HepG2 (cell line): ENCODE results near the gene IP6K3. TPM values are rescaled to one million over a fixed set of nuclear protein-coding genes. Genes with fewer than 3 reads are reported as not detected.
A peak's percentile ranks its signal among the peaks of the same experiment; 100 is the strongest.

ENCODE experiments used
- ATAC-seq: fragments of 200-7000 bp; cut with Tn5 transposase; 3 replicates; pipeline ENCODE4 v1.9.1; 2020; ENCODE audit warnings: mild to moderate bottlenecking, moderate library complexity
- BruUV-seq: library from RNA; stranded (reverse); fragments of 400-500 nt; replicated peaks from 2 replicates; lab custom pipeline; 2021; lab: Mats Ljungman, UMichigan
- CTCF ChIA-PET: fragments of 300-600 bp; formaldehyde crosslinking; extraction: SDS; loops from one replicate; lab custom pipeline; 2021; ENCODE audit warnings: low total read pairs, inconsistent platforms, low intra/inter-chr PET ratio; lab: Yijun Ruan, JAX
- POLR2A ChIA-PET: fragments of 350-600 bp; sonication (Branson Sonifier 250); formaldehyde crosslinking; loops from one replicate; lab custom pipeline; 2020; ENCODE audit warnings: antibody characterized with exemption, inconsistent platforms; lab: Yijun Ruan, JAX
- DNase-seq: peaks from one replicate; pipeline ENCODE4 v3.0.0-alpha.2; 2015; ENCODE audit warnings: low spot score
- FAIRE-seq: peaks from 3 replicates; lab custom pipeline; 2011; peaks lifted over from hg19 to GRCh38; lab: Jason Lieb, UNC
- H2AFZ ChIP-seq: one replicate; pipeline ENCODE4 v1.6.1; 2011; ENCODE audit warnings: low read length, inconsistent platforms
- H3K27ac ChIP-seq: fragments of 300-600 bp; 3 replicates; pipeline ENCODE4 v1.8.0; 2011; ENCODE audit warnings: mixed run types, mild to moderate bottlenecking, mixed read lengths, low read length, inconsistent platforms; ENCODE audit not compliant: insufficient read depth; ENCODE audit errors: extremely low read length
- H3K27me3 ChIP-seq, 2 experiments: fragments of 200-600 bp in 1 of 2; 2 replicates in 1 of 2; 3 replicates in 1 of 2; pipeline versions ENCODE4 v1.6.0 to v1.8.0; 2011; ENCODE audit warnings: low read length in 2 of 2, mild to moderate bottlenecking in 2 of 2, moderate library complexity in 2 of 2, inconsistent platforms in 1 of 2; ENCODE audit not compliant: insufficient read depth in 2 of 2, control insufficient read depth in 1 of 2
- H3K36me3 ChIP-seq, 2 experiments: fragments of 200-600 bp in 1 of 2; replicated peaks in 1 of 2; 2 replicates in 1 of 2; 3 replicates in 1 of 2; pipeline versions ENCODE4 v1.5.1 to v1.8.0; 2011; ENCODE audit warnings: low read length in 2 of 2, inconsistent platforms in 1 of 2; ENCODE audit not compliant: insufficient read depth in 2 of 2, control insufficient read depth in 1 of 2
- H3K4me1 ChIP-seq: 2 replicates; pipeline ENCODE4 v1.5.1; 2012; ENCODE audit warnings: low read length, inconsistent platforms; ENCODE audit not compliant: insufficient read depth
- H3K4me2 ChIP-seq: 2 replicates; pipeline ENCODE4 v1.6.0; 2011; ENCODE audit warnings: low read depth, low read length, inconsistent platforms
- H3K4me3 ChIP-seq, 3 experiments: fragments of 200-600 bp in 1 of 3; sonication (generic), shearing (Covaris generic) in 1 of 3; replicated peaks in 1 of 3; 2 replicates each; pipeline ENCODE4 v1.5.1; 2011 to 2016; ENCODE audit warnings: low read length in 3 of 3, inconsistent platforms in 2 of 3, low read depth in 2 of 3, mild to moderate bottlenecking in 2 of 3, control low read depth in 1 of 3, mixed read lengths in 1 of 3; ENCODE audit not compliant: insufficient read depth in 1 of 3
- H3K79me2 ChIP-seq: one replicate; pipeline ENCODE4 v1.6.1; 2011; ENCODE audit warnings: low read length, inconsistent platforms; ENCODE audit not compliant: insufficient read depth
- H3K9ac ChIP-seq: 2 replicates; pipeline ENCODE4 v1.6.0; 2011; ENCODE audit warnings: mild to moderate bottlenecking, low read depth, low read length, inconsistent platforms; ENCODE audit not compliant: insufficient read depth
- H3K9me3 ChIP-seq: 2 replicates; pipeline ENCODE4 v1.5.1; 2012; ENCODE audit warnings: mild to moderate bottlenecking, low read length
- H4K20me1 ChIP-seq: 2 replicates; pipeline ENCODE4 v1.6.0; 2011; ENCODE audit warnings: inconsistent platforms, mild to moderate bottlenecking, low read length, moderate library complexity; ENCODE audit not compliant: insufficient read depth
- ETV5 ChIP-seq: IDR thresholded peaks from 2 replicates; pipeline ENCODE4 v1.6.1; 2018; ENCODE audit warnings: missing biosample characterization, missing genetic modification reagents, inconsistent platforms, borderline replicate concordance
- FLYWCH1 ChIP-seq: sonication (generic); formaldehyde crosslinking; IDR thresholded peaks from 2 replicates; pipeline ENCODE4 v1.8.1; 2023; ENCODE audit warnings: mild to moderate bottlenecking, missing genetic modification reagents
- FOXM1 ChIP-seq: sonication (generic); formaldehyde crosslinking; IDR thresholded peaks from 2 replicates; pipeline ENCODE4 v1.5.0; 2020; ENCODE audit warnings: missing genetic modification reagents
- HMG20A ChIP-seq: IDR thresholded peaks from 2 replicates; pipeline ENCODE4 v1.6.1; 2016; ENCODE audit warnings: borderline replicate concordance
- KLF9 ChIP-seq: IDR thresholded peaks from 2 replicates; pipeline ENCODE4 v1.6.1; 2016; ENCODE audit warnings: low read depth
- SNRNP70 ChIP-seq: fragments of 200-400 bp; formaldehyde crosslinking; IDR thresholded peaks from 2 replicates; pipeline ENCODE4 v1.6.1; 2017; ENCODE audit warnings: mild to moderate bottlenecking, low read depth, low read length, moderate library complexity
- ZNF563 ChIP-seq: sonication (generic); formaldehyde crosslinking; IDR thresholded peaks from 2 replicates; pipeline ENCODE4 v1.8.0; 2022; ENCODE audit warnings: mild to moderate bottlenecking, moderate library complexity, missing genetic modification reagents
- ZNF775 ChIP-seq: sonication (generic); formaldehyde crosslinking; IDR thresholded peaks from 2 replicates; pipeline ENCODE4 v1.4.0; 2020; ENCODE audit warnings: missing genetic modification reagents, mild to moderate bottlenecking, moderate library complexity, borderline replicate concordance
- whole genome bisulfite sequencing: methylation state at CpG from one replicate; pipeline ENCODE4 v1.1.6; 2017; ENCODE audit warnings: low lambda C conversion rate; 5-methylcytosine and 5-hydroxymethylcytosine counted together
- in situ Hi-C: cut with HindIII; loops from 2 replicates; pipeline ENCODE4 v1.10.0; 2017; ENCODE audit warnings: low pct_unique_long_range_greater_than_20kb; ENCODE audit not compliant: extremely low pct_ligation_motif_present
- intact Hi-C: fragments of 100-400 bp; cut with micrococcal nuclease; formaldehyde crosslinking; loops from one replicate; pipeline ENCODE4 v1.10.0; 2022; ENCODE audit not compliant: unreplicated experiment
- polyA plus RNA-seq, 8 experiments: library from polyadenylated mRNA; depleted of rRNA in 3 of 8; stranded (reverse) in 7 of 8; unstranded in 1 of 8; fragments of >200 nt; fragmentation: Illumina TruSeq in 4 of 8; extraction: Trizol in 4 of 8; gene quantifications; 2 replicates each; pipeline versions ENCODE4 v1.2.1 to v1.2.3, GENCODE V29; 2011 to 2016; ENCODE audit warnings: low read depth in 4 of 8, missing spikeins in 1 of 8, mixed read lengths in 1 of 8; ENCODE audit not compliant: insufficient read depth in 1 of 8
- total RNA-seq, 5 experiments: library from RNA; depleted of rRNA; stranded (reverse); fragments of >200 nt; fragmentation: Illumina TruSeq; extraction: Trizol; gene quantifications; 2 replicates each; pipeline ENCODE4 v1.2.3, GENCODE V29; 2016; ENCODE audit warnings: low read depth in 1 of 5

Gene IP6K3
- total and polyA plus RNA-seq, 2 of the 13 experiments (the other 11 are each of a cell fraction or from before 2014, with no cell fraction given) = 0.11 to 0.18 TPM

DNA sequence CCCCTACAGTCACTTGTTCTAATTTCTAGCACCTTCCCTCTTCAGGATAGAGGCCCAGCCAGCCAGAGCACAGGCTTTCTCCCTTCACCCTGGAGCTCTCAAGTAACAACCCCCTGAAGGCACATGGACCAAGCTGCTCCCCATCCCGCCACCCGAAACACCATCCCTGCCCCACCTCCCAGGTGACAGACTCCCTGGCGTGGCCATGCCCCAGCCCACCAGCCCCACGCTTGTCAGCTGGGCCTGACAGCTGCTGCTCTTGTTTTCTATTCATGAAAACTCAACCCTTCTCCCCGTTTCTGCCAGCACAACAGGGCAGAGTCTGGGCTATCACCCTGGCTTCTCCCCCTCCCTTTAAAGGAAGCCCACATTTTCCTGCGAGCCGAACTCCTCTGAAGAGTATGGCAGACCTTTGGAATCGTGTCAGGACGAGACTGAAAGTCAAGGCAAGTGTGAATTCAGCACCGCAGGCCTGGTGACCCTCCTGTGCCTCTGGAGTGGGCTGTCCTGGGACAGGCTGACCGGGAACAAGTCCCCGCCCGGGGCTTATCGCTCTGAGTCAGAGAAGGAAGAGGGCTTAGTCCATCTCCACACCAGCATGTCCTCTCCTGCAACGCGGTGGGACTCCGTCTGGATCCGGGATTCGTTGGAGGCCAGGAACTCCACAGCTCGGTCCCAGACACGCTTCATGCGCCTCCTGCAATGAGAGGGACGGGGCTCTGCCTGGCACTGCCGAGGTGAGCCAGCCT, 25.6 kb upstream of the IP6K3 start:
- ChIA-PET CTCF (interaction anchor here (0.8 to 1.6 kb wide), 3 partner anchors 187 to 255 kb away, joined by 3 to 5 read pairs (median 3); no protein-coding TSS in a partner anchor), POLR2A (interaction anchor here (1.0 to 1.9 kb wide), 5 partner anchors 9 to 216 kb away, joined by 3 to 6 read pairs (median 4); partner anchors contain the start of gene UQCC2)
- ATAC-seq (no peak), FAIRE-seq (no peak), DNase-seq (no peak)
- no peak overlapping the region for H3K4me3 ChIP-seq
- H3K4me2 ChIP-seq = no peak overlapping the region
- peaks cover 0 to 9% of the 10 kb centered on the region in 2 experiments; a peak in 2 of 5 replicates for H3K27me3 ChIP-seq
- no peaks in the 10 kb centered on the region for H3K79me2 ChIP-seq
- in situ Hi-C loops = no loop called here
- H3K9me3 ChIP-seq = no peaks in the 10 kb centered on the region
- H2AFZ ChIP-seq = no peak overlapping the region
- no TSS peak for BruUV-seq
- H3K4me1 ChIP-seq = peaks cover 5% of the 10 kb centered on the region
- WGBS = 95% methylated on average over 22 of the region's 24 CpGs
- no peak overlapping the region for H3K9ac ChIP-seq
- H3K27ac ChIP-seq = no peak overlapping the region
- TF ChIP-seq ZNF563 (CRISPR knock-in tag) = no peak
- TF ChIP-seq HMG20A (CRISPR knock-in tag) = no peak
- no peak for TF ChIP-seq ETV5 (CRISPR knock-in tag)
- TF ChIP-seq FLYWCH1 (CRISPR knock-in tag) = no peak
- TF ChIP-seq KLF9 (CRISPR knock-in tag) = no peak
- no peak for TF ChIP-seq ZNF775 (CRISPR knock-in tag)
- 0 out of 2 replicates have a peak, but pooled peaks have one; percentile 26 for TF ChIP-seq FOXM1 (CRISPR knock-in tag)
- no peak for TF ChIP-seq SNRNP70
- no peaks in the 10 kb centered on the region; the same call in 1 of the 2 replicates for H4K20me1 ChIP-seq
- intact Hi-C loops = no loop called here
- H3K36me3 ChIP-seq = peaks cover 31 to 45% of the 10 kb centered on the region in 2 experiments
